ENCODE measurements around the gene VN1R4. TPM values are rescaled to one million over a fixed set of nuclear protein-coding genes. Genes with fewer than 3 reads are reported as not detected.
"Not testable (repeated sequence)": the region's sequence is repeated elsewhere in the genome, so short reads cannot be mapped to it uniquely, and the experiment has no call there.

VN1R4 gene, protein sequence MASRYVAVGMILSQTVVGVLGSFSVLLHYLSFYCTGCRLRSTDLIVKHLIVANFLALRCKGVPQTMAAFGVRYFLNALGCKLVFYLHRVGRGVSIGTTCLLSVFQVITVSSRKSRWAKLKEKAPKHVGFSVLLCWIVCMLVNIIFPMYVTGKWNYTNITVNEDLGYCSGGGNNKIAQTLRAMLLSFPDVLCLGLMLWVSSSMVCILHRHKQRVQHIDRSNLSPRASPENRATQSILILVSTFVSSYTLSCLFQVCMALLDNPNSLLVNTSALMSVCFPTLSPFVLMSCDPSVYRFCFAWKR
- polyA plus RNA-seq (ENCODE audit: insufficient read length in 3 of 3), result not detected

DNA sequence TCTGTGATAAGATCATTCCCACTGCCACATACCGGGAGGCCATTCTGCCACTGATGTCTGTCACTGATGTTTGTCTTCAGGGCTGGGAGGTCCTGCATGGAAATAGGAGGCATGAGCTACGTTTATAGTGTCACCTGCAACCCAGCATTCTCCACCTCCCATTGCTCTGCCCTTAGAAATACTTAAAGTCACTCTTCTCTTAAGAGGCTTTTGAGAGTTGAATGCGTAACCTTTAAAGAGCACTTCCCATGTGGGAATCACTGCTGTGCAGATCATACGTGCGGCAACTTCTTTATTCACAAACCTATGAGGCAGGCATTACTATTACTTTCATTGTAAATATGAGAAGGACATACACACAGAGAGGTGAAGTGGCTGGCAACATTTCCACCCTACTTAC lies at the start of gene VN1R4:
VN1R4 (minus strand) TSS at position 101 of the 400 bp plus-strand sequence; CDS start at position 43, 58 bp downstream.
- not testable (repeated sequence) for DNase-seq (ENCODE audit: low read depth in 3 of 3, low spot score in 2 of 3)

DNA sequence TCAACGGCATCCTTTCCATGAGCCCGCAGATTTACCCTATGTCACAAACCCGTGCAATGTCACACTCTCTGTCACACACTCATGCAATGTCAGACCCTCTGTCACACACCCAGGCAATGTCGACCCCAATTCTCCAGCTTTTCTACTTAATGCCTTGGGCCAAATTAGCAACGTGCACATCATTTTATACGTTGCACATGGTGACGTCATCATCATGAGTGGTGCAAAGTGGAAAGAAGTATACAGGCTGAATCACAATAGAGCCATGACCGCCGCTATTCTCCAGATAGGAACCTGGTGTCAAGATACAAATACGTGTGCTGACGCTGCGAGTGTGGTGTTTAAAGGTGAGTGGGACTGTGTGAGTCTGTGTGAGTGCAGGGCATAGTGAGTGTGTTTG lies 44.4 kb upstream of the VN1R4 start:
- no peak for DNase-seq (ENCODE audit: low read depth in 3 of 3, low spot score in 2 of 3)

GRCh38 chr19:53311044-53311443 lies 43.5 kb upstream of the VN1R4 start:
- DNase-seq (ENCODE audit: low read depth in 3 of 3, low spot score in 2 of 3), result no peak

DNA sequence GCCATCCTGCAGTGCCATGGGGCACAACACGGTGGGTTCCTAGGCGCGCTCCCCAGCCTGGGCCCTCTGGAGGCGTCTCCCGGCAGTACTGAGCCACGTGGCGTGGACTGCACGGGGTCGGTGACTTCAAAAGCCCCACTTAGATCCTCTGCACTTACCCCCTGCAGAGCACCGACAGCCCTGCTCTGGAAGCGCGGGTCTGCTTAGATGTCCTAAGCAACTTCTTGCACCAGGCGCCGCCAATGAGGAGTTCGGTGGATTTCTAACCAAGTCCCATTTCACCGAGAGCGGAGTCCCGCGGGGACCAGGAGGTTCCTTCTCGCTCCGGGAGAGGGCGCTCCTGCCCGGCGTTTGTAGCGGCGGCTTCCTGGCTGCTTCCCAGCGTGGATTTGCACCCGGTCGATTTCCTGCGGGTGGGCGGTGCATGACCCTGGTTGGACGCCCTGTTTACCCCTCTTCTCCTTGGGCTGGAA lies 40.9 kb upstream of the VN1R4 start:
- DNase-seq (ENCODE audit: low read depth in 3 of 3, low spot score in 2 of 3), result peak; percentile 10 to 26 (median 12)

GRCh38 chr19:53301341-53301740 lies 33.8 kb upstream of the VN1R4 start:
- not testable (repeated sequence) for DNase-seq (ENCODE audit: low read depth in 3 of 3, low spot score in 2 of 3)

DNA sequence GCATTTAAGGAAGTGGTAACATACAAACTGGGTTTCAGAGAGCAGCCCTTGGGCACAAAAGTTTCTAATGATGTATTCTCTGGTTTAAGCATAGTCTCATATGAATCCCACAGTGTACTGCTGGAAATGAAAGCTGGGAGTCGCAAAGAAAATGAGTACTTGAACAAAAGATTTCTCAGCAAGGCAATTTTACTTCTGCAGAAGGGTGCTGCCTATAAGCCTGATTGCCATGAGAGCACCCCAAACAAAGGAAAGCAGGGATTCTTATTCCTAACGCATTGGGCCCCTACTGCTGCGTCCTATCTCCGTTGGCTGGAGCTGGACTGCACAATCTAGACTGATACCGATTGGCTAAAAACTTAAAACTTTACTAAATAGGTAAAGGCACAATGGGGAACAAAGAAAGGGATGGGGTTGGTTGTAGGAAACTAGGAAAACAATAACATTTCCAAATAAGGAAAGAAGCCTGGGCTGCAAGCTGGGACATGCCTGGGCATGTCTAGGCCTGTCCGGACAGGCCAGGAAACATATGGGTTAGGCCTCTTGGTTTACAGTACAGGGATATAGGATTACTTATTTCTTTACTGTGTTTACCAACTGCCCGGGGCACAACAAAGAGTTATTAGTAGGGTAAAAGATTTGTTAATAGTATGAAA lies 27.4 kb upstream of the VN1R4 start:
- no peak for DNase-seq (ENCODE audit: low read depth in 3 of 3, low spot score in 2 of 3)

DNA sequence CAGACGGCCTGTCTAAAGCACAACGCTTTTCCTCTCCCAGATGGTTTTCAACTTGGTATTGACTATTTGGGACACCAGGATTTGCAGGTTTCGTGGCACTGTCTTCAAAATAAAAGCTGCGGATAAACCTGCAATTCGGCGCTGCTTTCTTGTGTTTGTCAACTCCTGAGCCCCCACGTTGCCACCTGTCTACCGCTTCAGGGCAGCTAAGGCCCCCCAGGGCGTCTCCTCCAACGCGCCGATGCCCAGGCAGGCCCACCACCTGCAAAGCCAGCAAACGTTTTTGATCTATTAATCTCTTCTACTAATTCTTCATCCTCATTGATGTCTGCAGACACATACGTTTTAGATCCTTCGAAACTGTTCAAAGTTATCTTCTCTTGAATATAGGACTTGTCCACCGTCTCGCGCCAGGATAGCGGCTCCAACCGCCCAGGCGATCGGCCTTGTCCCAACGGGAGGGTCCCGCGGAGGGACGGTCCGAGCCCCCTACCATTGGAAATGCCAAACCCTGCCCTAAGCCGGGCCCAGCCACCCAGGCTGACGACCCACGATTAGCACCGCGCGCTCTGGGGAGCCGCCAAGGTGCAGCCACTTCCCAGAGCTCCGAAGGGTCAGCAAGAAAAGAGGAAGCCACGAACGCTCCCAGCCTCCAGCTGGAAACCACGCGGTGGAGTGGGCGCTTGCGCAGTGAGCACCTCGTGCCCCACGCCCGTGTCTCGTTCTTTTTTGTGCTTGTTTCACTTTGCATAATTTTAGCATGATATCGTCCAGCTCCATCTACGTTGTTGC lies 23.4 kb upstream of the VN1R4 start:
- DNase-seq (ENCODE audit: low read depth in 3 of 3, low spot score in 2 of 3), result no peak

- DNase-seq (ENCODE audit: low read depth in 3 of 3, low spot score in 2 of 3), result no peak
These were observed 17.6 kb upstream of the VN1R4 start for GRCh38 chr19:53285087-53285486.

DNA sequence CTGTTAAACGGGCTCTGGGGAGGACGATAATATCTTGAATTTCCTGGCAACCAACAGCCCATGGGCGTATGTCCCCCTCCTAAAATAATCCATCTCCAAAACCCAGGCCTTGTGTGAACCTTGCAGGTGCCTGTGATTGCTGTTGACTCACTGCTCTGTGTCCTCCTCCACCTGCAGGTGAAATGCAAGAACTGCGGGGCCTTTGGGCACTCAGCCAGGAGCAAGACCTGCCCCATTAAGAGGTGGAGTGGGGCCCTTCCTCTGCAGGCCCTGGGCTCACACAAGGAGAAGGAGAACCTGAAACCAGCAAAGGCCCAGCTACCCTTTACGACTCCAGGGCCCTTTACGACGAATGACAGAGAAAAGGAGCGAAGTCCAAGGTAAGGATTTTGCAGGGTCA lies 14.4 kb upstream of the VN1R4 start:
- not testable (repeated sequence) for DNase-seq (ENCODE audit: low read depth in 3 of 3, low spot score in 2 of 3)

DNA sequence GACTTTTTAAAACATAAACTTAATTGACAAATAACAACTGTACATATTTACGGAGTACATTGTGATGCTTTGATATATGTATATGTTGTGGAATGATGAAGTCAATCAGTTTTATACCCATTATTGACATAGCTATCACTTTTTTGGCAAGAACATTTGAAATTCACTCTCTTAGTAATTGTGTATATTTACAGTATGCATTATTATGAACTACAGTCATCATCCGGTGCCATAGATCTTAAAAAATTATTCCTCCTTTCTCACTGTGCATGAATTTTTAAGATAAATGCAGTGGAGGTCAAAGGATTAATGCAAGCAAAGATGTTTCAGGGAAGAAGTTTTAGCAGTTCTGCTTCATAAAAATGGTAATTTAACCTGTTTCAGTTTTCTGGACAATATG lies 8.0 kb upstream of the VN1R4 start:
- DNase-seq (ENCODE audit: low read depth in 3 of 3, low spot score in 2 of 3), result no peak

- no peak for DNase-seq (ENCODE audit: low read depth in 3 of 3, low spot score in 2 of 3)
These were observed 4.5 kb upstream of the VN1R4 start for GRCh38 chr19:53272044-53272443.

DNA sequence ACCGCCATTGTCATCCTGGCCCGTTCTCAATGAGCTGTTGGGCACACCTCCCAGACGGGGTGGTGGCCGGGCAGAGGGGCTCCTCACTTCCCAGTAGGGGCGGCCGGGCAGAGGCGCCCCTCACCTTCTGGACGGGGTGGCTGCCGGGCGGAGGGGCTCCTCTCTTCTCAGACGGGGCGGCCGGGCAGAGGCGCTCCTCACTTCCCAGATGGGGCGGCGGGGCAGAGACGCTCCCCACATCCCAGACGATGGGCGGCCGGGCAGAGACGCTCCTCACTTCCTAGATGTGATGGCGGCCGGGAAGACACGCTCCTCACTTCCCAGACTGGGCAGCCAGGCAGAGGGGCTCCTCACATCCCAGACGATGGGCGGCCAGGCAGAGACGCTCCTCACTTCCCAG lies 2.3 kb upstream of the VN1R4 start:
- DNase-seq (ENCODE audit: low read depth in 3 of 3, low spot score in 2 of 3), result not testable (repeated sequence)

DNA sequence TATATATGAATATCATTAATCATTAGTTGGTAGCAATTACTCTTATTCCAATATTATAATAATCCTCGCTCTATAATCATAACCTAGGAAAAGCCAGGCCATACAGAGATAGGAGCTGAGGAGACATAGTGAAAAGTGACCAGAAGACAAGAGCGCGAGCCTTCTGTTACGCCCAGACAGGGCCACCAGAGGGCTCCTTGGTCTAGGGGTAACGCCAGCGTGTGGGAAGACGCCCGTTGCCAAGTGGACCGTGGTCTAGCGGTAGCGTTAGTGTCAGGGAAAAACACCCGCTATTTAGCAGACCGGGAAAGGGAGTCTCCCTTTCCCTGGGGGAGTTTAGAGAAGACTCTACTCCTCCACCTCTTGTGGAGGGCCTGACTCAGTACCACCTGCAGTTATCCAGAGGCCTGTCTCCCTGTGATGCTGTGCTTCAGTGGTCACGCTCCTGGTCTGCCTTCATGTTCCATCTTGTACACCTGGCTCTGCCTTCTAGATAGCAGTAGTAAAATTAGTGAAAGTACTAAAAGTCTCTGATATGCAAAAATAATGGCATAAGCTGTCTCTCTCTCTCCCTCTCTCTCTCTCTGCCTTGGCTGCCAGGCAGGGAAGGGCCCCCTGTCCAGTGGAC lies 9.7 kb downstream of the VN1R4 start, which contains the start of gene VN1R2:
VN1R2 (plus strand) TSS at position 578 of the 628 bp plus-strand sequence. CDS start 84 bp downstream, outside the sequence.
- not testable (repeated sequence) for DNase-seq (ENCODE audit: low read depth in 3 of 3, low spot score in 2 of 3)

- peak; percentile 68 to 80 (median 73) for DNase-seq (ENCODE audit: low read depth in 3 of 3, low spot score in 2 of 3)
These were observed 12.8 kb downstream of the VN1R4 start, which contains the start of gene ZNF677 for GRCh38 chr19:53254411-53255341. Gene ZNF677 (minus strand): TSS chr19:53254873. CDS start chr19:53251550, 3,323 bp downstream.

DNA sequence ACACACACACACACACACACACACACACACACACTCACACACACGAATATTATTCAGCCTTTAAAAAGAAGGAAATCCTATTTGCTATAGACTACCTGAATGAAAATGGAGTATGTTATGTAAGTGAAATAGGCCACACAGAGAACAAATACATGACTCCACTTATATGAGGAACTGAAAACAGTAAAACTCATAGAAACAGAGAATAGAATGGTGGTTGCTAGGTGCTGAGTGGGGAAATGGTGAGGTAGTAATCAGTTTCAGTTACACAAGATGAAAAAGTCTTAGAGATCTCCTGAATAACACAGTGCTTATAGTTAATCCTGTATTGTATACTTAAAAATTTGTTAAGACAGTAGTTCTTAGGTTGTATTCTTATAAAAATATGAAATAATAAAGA lies 21.0 kb downstream of the VN1R4 start:
- no peak for DNase-seq (ENCODE audit: low read depth in 3 of 3, low spot score in 2 of 3)

DNA sequence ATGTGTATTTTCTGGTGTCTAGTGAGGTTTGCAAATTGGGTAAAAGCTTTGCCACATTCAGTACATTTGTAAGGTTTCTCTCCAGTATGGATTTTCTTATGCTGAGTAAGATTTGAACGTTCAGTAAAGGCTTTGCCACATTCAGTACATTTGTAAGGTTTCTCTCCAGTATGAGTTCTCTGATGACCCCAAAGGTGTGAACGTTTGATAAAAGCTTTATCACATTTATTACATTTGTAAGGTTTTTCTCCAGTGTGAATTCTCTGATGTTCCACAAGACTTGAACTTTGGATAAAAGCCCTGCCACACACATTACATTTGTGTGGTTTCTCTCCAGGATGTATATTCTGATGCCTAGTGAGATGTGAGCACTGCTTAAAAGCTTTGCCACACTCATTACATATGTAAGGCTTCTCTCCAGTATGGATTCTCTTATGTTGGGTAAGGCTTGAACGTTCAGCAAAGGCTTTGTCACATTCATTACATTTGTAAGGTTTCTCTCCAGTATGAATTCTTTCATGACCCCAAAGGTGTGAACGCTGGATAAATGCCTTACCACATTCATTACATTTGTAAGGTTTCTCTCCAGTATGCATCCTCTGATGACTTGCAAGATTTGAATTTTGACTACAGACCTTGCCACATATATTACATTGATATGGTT lies 30.3 kb downstream of the VN1R4 start:
- no peak for DNase-seq (ENCODE audit: low read depth in 3 of 3, low spot score in 2 of 3)

- no peak for DNase-seq (ENCODE audit: low read depth in 3 of 3, low spot score in 2 of 3)
These were observed 42.9 kb downstream of the VN1R4 start for GRCh38 chr19:53224606-53225005.

- not testable (repeated sequence) for DNase-seq (ENCODE audit: low read depth in 3 of 3, low spot score in 2 of 3)
These were observed 44.8 kb downstream of the VN1R4 start for GRCh38 chr19:53222716-53223115.
